A673 (cell line): ENCODE data around the gene GALR1. TPM values are rescaled to one million over a fixed set of nuclear protein-coding genes. Genes with fewer than 3 reads are reported as not detected.
"Not testable (repeated sequence)": the region's sequence is repeated elsewhere in the genome, so short reads cannot be mapped to it uniquely, and the experiment has no call there.

Experiments used
- BruUV-seq: library from RNA; stranded (reverse); fragments of 400-500 nt; replicated peaks from 2 replicates; lab custom pipeline; 2021; lab: Mats Ljungman, UMichigan
- CTCF ChIA-PET: fragments of 300-600 bp; sonication (Branson Sonifier 250); formaldehyde crosslinking; loops from one replicate; lab custom pipeline; 2022; ENCODE audit warnings: antibody characterized with exemption; lab: Charles Lee
- POLR2A ChIA-PET: fragments of 300-600 bp; sonication (Branson Sonifier 250); formaldehyde crosslinking; loops from one replicate; lab custom pipeline; 2022; ENCODE audit warnings: antibody characterized with exemption; ENCODE audit not compliant: low non-redundant PET; lab: Charles Lee
- DNase-seq: peaks from one replicate; pipeline ENCODE4 v3.0.0-alpha.2; 2015; ENCODE audit warnings: low spot score
- H3K27ac ChIP-seq: fragments of 200-600 bp; sonication (generic); 2 replicates; pipeline ENCODE4 v1.5.1; 2016; ENCODE audit warnings: mixed run types, low read depth, mild to moderate bottlenecking, mixed read lengths, antibody characterized with exemption, low read length; ENCODE audit not compliant: poor library complexity, severe bottlenecking
- H3K27me3 ChIP-seq: fragments of 200-600 bp; sonication (generic); replicated peaks from 2 replicates; pipeline ENCODE4 v1.6.1; 2017; ENCODE audit warnings: mixed run types, low read depth, mild to moderate bottlenecking, mixed read lengths, antibody characterized with exemption, low read length; ENCODE audit not compliant: insufficient read depth, poor library complexity
- H3K36me3 ChIP-seq: fragments of 200-600 bp; sonication (generic); 2 replicates; pipeline ENCODE4 v1.6.1; 2016; ENCODE audit warnings: mixed run types, mild to moderate bottlenecking, mixed read lengths, antibody characterized with exemption, low read length; ENCODE audit not compliant: insufficient read depth, poor library complexity, severe bottlenecking
- H3K4me1 ChIP-seq: fragments of 200-600 bp; sonication (generic); 2 replicates; pipeline ENCODE4 v1.6.1; 2017; ENCODE audit warnings: mixed run types, mild to moderate bottlenecking, mixed read lengths, antibody characterized with exemption, low read length; ENCODE audit not compliant: insufficient read depth, poor library complexity, severe bottlenecking
- H3K4me3 ChIP-seq: fragments of 200-600 bp; sonication (generic); 2 replicates; pipeline ENCODE4 v1.5.1; 2016; ENCODE audit warnings: low read depth, mixed run types, mild to moderate bottlenecking, mixed read lengths, low read length; ENCODE audit not compliant: poor library complexity, severe bottlenecking
- H3K9me3 ChIP-seq: fragments of 200-600 bp; sonication (generic); 2 replicates; pipeline ENCODE4 v1.6.1; 2016; ENCODE audit warnings: mixed run types, low read depth, mild to moderate bottlenecking, mixed read lengths, antibody characterized with exemption, low read length; ENCODE audit not compliant: poor library complexity, severe bottlenecking
- CTCF ChIP-seq: fragments of 300-800, 200-600 bp; sonication (generic); conservative IDR thresholded peaks from 2 replicates; pipeline ENCODE4 v1.5.1; 2017; ENCODE audit warnings: low read depth, mild to moderate bottlenecking, antibody characterized with exemption, low read length, moderate library complexity, mixed read lengths
- EZH2 ChIP-seq: fragments of 200-600 bp; sonication (generic); IDR thresholded peaks from 2 replicates; pipeline ENCODE4 v1.6.1; 2017; ENCODE audit warnings: borderline replicate concordance, low read depth, mild to moderate bottlenecking, mixed read lengths, antibody characterized with exemption, low read length; ENCODE audit not compliant: poor library complexity, severe bottlenecking
- intact Hi-C: fragments of 100-400 bp; cut with micrococcal nuclease; formaldehyde crosslinking; loops from one replicate; pipeline ENCODE4 v1.10.0; 2022; ENCODE audit not compliant: unreplicated experiment
- total RNA-seq: library from RNA; stranded (reverse); gene quantifications from 2 replicates; pipeline ENCODE4 v1.2.3, GENCODE V29; 2021

The GALR1 gene
- total RNA-seq, 1 experiment from 2014 or later = not detected

GRCh38 chr18:77223653-77224052 lies 26.0 kb upstream of the GALR1 start:
- no peaks in the 10 kb centered on the region for H3K4me1 ChIP-seq
- intact Hi-C loops = no loop called here
- CTCF ChIA-PET = no interaction called here

GRCh38 chr18:77230645-77231044 lies 19.0 kb upstream of the GALR1 start:
- no peaks in the 10 kb centered on the region for H3K36me3 ChIP-seq
- no peak for DNase-seq
- H3K27ac ChIP-seq = no peak overlapping the region
- H3K27me3 ChIP-seq = no peaks in the 10 kb centered on the region
- ChIA-PET CTCF (no interaction called here), POLR2A (no interaction called here)
- no peak overlapping the region for H3K4me3 ChIP-seq
- intact Hi-C loops = no loop called here
- no TSS peak for BruUV-seq
- H3K9me3 ChIP-seq = peaks cover 4% of the 10 kb centered on the region
- TF ChIP-seq EZH2 (no peak), CTCF (no peak)
- H3K4me1 ChIP-seq = no peaks in the 10 kb centered on the region

More at GRCh38 chr18:77223653-77224052, 26.0 kb upstream of the GALR1 start:
- H3K27me3 ChIP-seq = no peaks in the 10 kb centered on the region
- no peaks in the 10 kb centered on the region for H3K9me3 ChIP-seq
- POLR2A ChIA-PET = no interaction called here
- BruUV-seq = no TSS peak
- TF ChIP-seq EZH2 (no peak), CTCF (no peak)
- no peaks in the 10 kb centered on the region for H3K36me3 ChIP-seq
- no peak overlapping the region for H3K27ac ChIP-seq
- DNase-seq = no peak
- H3K4me3 ChIP-seq = no peak overlapping the region

GRCh38 chr18:77234504-77235365 lies 14.9 kb upstream of the GALR1 start:
- ChIA-PET POLR2A (no interaction called here), CTCF (no interaction called here)
- H3K36me3 ChIP-seq = no peaks in the 10 kb centered on the region
- TF ChIP-seq CTCF (no peak), EZH2 (no peak)
- no peak for DNase-seq
- no peak overlapping the region for H3K27ac ChIP-seq
- no peaks in the 10 kb centered on the region for H3K27me3 ChIP-seq
- intact Hi-C loops = no loop called here
- peaks cover 17% of the 10 kb centered on the region for H3K9me3 ChIP-seq
- H3K4me1 ChIP-seq = no peaks in the 10 kb centered on the region
- no peak overlapping the region for H3K4me3 ChIP-seq
- no TSS peak for BruUV-seq

- H3K27ac ChIP-seq, CTCF ChIA-PET, H3K36me3 ChIP-seq, H3K4me1 ChIP-seq, BruUV-seq, POLR2A ChIA-PET, H3K4me3 ChIP-seq, DNase-seq, H3K27me3 ChIP-seq, intact Hi-C loops: not testable (repeated sequence)
- H3K9me3 ChIP-seq = peaks cover 32% of the 10 kb centered on the region
Observed at GRCh38 chr18:77239285-77239684, 10.4 kb upstream of the GALR1 start.
